HL-60 (cell line): Measurements from ENCODE around the gene CERT1.

Experiments used
- CTCF ChIP-seq: IDR thresholded peaks from one replicate; pipeline ENCODE4 v1.5.1; 2011; ENCODE audit warnings: low read length, control low read depth, inconsistent platforms; ENCODE audit not compliant: insufficient read depth
- POLR2AphosphoS5 ChIP-seq: IDR thresholded peaks from 2 replicates; pipeline ENCODE4 v1.6.1; 2012; ENCODE audit warnings: low read depth
- REST ChIP-seq: IDR thresholded peaks from 2 replicates; pipeline ENCODE4 v1.6.1; 2012; ENCODE audit warnings: low read depth; ENCODE audit not compliant: insufficient replicate concordance
- SPI1 ChIP-seq: IDR thresholded peaks from 2 replicates; pipeline ENCODE4 v1.6.1; 2012; ENCODE audit warnings: low read depth, mild to moderate bottlenecking, borderline replicate concordance

- TF ChIP-seq CTCF (no peak), POLR2AphosphoS5 (no peak), REST (no peak), SPI1 (no peak)
Observed at GRCh38 chr5:75381456-75381855, 130.0 kb downstream of the CERT1 start.
